ENCODE measurements around the gene PET100. TPM values are rescaled to one million over a fixed set of nuclear protein-coding genes. Genes with fewer than 3 reads are reported as not detected.

The PET100 gene
- total and polyA plus RNA-seq, 7 donors, result 49.6 to 112 (median 93.1) TPM

GRCh38 chr19:7658219-7658686, 28.7 kb downstream of the PET100 start:
- no peaks in the 10 kb centered on the region for H3K27me3 ChIP-seq (ENCODE audit: insufficient read depth in 3 of 3, low read length in 2 of 3)
- H3K4me3 ChIP-seq, result no peak overlapping the region
- ATAC-seq (no peak), DNase-seq (no peak)
- TF ChIP-seq CTCF (IDR thresholded peaks at IDR 0.05), result no peak
- H3K9me3 ChIP-seq, result no peaks in the 10 kb centered on the region
- intact Hi-C loops (cut with DNase I), result no loop called here
- no peaks in the 10 kb centered on the region for H3K4me1 ChIP-seq
- H3K36me3 ChIP-seq (ENCODE audit: insufficient read depth in 1 of 2, low read depth in 1 of 2), result no peaks in the 10 kb centered on the region
- H3K27ac ChIP-seq, result no peak overlapping the region
- 21 to 25% (median 23%) methylated on average over 9 of the region's 9 CpGs for WGBS, 3 donors

DNA sequence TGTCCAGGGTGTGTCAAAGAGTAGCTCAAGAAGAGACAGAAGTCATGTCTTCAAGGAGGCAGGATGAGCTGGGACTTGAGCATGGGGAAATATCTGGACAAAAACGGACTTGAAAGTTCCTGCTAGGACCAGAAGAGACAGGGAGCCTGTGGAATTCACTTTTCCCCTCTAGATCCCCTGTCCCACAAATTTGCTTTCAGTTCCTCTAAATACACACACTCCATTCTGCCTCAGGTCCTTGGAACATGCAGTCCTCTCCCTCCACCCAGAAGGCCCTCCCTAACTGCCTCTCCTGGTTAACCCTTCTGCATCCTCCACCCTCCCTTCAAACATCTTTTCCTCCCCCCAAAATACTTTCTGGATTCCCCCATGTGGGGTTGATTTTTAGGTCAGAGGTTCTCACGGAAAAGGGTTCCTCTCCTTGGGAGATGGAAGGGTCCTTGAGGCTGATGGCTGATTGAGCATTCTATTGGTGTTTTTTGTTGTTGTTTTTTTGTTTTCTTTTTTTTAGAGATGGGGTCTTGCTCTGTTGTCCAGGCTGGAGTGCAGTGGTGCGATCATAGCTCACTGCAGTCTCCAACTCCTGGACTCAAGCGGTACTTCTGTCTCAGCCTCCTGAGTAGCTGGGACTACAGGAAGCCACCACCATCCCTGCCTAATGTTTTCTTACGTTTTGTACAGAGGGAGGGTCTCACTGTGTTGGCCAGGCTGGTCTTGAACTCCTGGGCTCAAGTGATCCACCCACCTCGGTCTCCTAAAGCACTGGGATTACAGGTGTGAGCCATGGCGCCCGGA, 32.3 kb downstream of the PET100 start:
- intact Hi-C loops (cut with DNase I), result loop anchor here in 1 of 2 donors (5.0 kb wide), 1 partner anchor 435 kb away; no protein-coding TSS in a partner anchor
- 73 to 75% (median 74%) methylated on average over 8 of the region's 8 CpGs for WGBS, 3 donors
- H3K9me3 ChIP-seq, result no peaks in the 10 kb centered on the region
- no peaks in the 10 kb centered on the region for H3K4me1 ChIP-seq
- no peaks in the 10 kb centered on the region for H3K36me3 ChIP-seq (ENCODE audit: insufficient read depth in 1 of 2, low read depth in 1 of 2)
- H3K4me3 ChIP-seq, result no peak overlapping the region
- no peak overlapping the region for H3K27ac ChIP-seq
- TF ChIP-seq CTCF (IDR thresholded peaks at IDR 0.05), result no peak
- DNase-seq, result no peak
- peaks cover 0 to under 1% (median 0%) of the 10 kb centered on the region in 3 donors for H3K27me3 ChIP-seq (ENCODE audit: insufficient read depth in 3 of 3, low read length in 2 of 3)
- ATAC-seq, result no peak

DNA sequence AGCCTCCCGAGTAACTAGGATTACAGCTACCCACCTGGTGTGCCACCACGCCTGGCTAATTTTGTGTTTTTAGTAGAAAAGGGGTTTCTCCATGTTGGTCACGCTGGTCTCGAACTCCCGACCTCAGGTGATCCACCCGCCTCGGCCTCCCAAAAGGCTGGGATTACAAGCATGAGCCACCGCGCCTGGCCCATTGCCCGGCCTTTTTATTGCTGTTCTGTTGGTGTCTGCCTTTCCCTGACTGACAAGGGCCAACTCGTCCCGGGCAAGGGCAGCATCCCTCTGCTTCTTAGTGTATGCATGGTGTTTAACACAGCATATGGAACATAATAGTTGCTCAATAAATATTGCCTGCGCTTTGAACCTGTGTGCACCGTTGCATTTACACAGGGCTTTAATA, 33.1 kb downstream of the PET100 start:
- no peaks in the 10 kb centered on the region for H3K9me3 ChIP-seq
- ATAC-seq, result no peak
- no peaks in the 10 kb centered on the region for H3K36me3 ChIP-seq (ENCODE audit: insufficient read depth in 1 of 2, low read depth in 1 of 2)
- DNase-seq, result no peak
- H3K4me1 ChIP-seq, result no peaks in the 10 kb centered on the region
- 70 to 80% (median 77%) methylated on average over 14 of the region's 14 CpGs for WGBS, 3 donors
- intact Hi-C loops (cut with DNase I), result loop anchor here in 1 of 2 donors (5.0 kb wide), 1 partner anchor 435 kb away; no protein-coding TSS in a partner anchor
- H3K4me3 ChIP-seq, result no peak overlapping the region
- peaks cover 0 to 2% (median 0%) of the 10 kb centered on the region in 3 donors for H3K27me3 ChIP-seq (ENCODE audit: insufficient read depth in 3 of 3, low read length in 2 of 3)
- no peak for TF ChIP-seq CTCF (IDR thresholded peaks at IDR 0.05)
- H3K27ac ChIP-seq, result no peak overlapping the region

GRCh38 chr19:7663706-7664105, 34.1 kb downstream of the PET100 start:
- H3K4me1 ChIP-seq, result no peaks in the 10 kb centered on the region
- ATAC-seq (no peak), DNase-seq (no peak)
- no peaks in the 10 kb centered on the region for H3K9me3 ChIP-seq
- intact Hi-C loops (cut with DNase I), result loop anchor here in 1 of 2 donors (5.0 kb wide), 1 partner anchor 434 kb away; no protein-coding TSS in a partner anchor
- no peak overlapping the region for H3K4me3 ChIP-seq
- no peaks in the 10 kb centered on the region for H3K36me3 ChIP-seq (ENCODE audit: insufficient read depth in 1 of 2, low read depth in 1 of 2)
- TF ChIP-seq CTCF (IDR thresholded peaks at IDR 0.05), result no peak
- peaks cover 0 to 2% (median under 1%) of the 10 kb centered on the region in 3 donors for H3K27me3 ChIP-seq (ENCODE audit: insufficient read depth in 3 of 3, low read length in 2 of 3)
- WGBS, 3 donors, result 27 to 43% (median 34%) methylated on average over 7 of the region's 7 CpGs
- H3K27ac ChIP-seq, result no peak overlapping the region
